Activated T-cell treated with anti-CD3 and anti-CD28 coated beads for 24 hours (primary cell): ENCODE results near the gene AKAP1.

Experiments used
- DNase-seq: peaks from one replicate; pipeline ENCODE4 v3.0.0-alpha.2; 2020; ENCODE audit warnings: low read depth

The AKAP1 gene

DNA sequence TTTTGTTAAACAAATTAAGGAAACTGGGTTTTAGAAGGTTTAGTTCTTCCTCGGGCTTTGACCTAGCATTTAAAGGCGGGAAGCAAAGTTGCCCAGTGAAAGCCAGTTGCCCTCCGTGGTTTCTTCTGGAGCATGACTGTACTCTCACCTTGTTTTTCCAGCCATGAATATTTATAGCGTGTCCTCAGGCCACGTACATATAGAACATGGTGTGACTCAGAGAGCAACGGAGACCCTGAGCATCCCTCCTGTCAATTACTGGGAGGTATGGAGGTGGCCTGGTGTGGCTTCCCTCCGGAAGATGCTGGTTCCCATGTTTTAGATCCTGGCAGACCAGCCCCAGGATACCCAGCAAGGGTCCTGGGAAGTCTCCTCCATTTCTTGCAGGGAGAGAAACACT is 48.4 kb downstream of the AKAP1 start:
- no peak for DNase-seq

DNA sequence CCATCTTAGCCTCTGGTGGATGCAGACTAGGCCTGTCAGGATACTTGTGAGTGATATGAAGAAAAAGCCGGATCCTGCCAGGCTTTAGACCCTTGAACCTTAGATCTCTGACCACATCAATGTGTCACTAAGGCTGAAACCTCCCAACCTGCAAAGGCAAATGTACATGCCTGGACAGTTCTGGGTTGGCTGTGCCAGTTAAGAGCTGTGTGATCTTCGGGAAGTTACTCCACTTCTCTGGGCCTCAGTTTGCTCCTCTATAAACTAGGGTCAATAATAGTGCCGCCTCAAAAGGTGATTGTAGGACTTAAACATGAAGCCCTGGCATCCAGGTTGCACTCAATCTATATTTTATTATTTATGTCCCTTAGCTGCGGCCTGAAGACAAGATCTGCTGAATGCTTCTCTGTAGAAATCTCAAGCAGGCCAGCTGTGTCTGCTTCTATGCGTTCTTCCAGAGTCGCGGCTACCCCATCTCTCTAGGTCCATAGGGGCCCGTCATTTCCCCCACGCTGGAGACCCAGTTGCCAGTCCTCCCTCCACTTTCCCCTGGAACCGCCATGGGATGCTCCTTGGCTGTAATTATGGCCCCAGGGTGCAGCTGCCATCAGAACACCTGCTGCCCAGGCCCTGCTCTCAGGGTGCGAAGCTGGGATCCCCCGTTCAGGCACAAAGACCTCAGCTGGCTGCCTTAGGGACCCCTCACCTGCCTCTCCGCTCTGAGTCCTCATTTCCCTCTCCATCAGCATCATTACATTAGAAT is 50.2 kb downstream of the AKAP1 start:
- no peak for DNase-seq

DNA sequence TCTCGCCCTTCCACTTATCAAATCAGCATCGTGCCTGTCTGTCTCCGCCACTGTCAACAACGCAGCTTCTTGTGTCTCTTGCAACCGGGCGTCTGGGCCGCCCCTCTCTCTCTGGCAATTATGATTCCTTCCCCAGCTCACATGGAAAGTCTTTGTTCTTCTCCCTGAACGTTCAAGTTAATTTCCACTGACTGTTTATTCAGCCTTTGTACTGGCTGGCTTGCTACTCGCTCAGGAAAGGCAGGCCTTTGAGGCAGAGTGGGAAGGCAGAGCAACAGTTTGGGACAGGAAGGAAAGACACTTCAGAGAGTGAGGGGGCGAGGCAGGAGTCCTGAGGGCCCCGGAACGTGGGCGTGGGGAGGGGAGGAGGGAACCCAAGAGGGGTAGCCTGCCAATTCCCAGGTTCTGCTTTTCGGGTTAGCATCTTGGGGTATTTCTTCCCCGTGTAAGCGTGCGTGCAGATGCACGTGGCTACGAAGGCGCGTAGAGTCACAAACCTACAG is 50.8 kb downstream of the AKAP1 start:
- no peak for DNase-seq

- DNase-seq: no peak
Measured at GRCh38 chr17:57136355-57136754, 51.3 kb downstream of the AKAP1 start.

GRCh38 chr17:57138030-57138911 is 53.2 kb downstream of the AKAP1 start:
- no peak for DNase-seq

DNA sequence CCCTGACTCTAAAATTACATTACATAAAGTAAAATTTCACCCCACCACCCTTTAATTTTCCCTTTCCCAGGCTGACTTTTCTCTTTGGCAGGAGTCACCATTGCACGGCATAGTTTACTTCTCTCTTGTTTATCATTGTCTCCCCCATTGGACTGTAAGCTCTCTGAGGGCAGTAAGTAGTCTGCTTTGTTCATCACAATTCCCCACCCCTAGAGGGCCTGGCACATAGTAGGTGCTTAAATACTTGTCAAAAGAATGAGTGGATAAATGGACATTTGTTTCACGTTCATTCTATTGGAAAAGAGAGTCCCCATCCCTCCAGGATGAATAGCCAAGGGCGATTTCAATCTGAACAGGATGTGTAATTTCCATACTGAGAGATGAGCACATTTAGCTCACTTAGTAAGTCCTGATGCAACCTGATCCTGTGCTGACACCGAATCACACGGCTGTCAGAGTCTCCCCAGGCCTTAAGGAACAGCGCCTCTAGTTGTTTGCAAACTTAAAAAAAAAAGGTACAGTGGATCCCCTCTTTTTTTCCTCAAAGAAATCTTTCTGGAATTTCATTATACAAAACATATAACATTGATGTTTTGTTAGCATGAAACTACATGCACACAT is 54.0 kb downstream of the AKAP1 start:
- no peak for DNase-seq

- DNase-seq: no peak
Measured at GRCh38 chr17:57140316-57140715, 55.3 kb downstream of the AKAP1 start.

DNA sequence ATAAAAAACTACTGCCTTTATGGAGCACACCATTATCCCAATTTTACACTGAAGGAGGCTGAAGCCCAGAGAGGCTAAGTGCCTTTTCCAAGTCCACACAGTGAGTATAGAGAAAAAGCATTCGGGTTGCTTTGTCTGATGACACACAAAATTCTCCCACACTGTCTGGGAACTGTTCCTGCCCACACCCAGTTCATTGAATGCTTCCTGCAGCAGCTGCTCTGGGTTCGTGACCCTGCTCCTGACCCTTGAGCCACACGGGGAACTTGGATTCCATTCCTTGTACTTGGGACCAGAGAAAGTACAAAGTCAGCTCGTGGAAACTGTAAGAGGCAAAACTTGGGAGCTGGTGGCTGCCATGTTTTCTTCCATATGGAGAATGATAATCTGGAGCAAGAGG is 57.9 kb downstream of the AKAP1 start:
- DNase-seq: no peak

GRCh38 chr17:57143361-57143760 is 58.3 kb downstream of the AKAP1 start:
- no peak for DNase-seq

DNA sequence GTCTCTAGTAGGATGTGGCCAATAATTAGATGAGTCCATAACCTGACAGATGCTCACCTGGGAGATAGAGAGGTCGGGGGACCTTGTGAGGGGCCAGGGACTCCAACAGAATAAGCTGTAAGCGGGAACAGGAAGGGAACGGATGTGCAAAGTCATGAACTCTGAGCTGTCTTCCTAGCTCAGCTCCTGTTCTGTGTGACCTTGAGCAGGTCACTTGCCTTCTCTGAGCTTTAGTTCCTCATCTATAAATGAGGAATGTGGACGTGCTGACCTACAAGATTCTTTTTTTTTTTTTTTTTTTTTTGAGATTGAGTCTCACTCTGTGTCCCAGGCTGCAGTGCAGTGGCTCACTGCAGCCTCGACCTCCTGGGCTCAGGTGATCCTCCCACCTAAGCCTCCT is 58.9 kb downstream of the AKAP1 start:
- no peak for DNase-seq

- no peak for DNase-seq
Measured at GRCh38 chr17:57144567-57144966, 59.5 kb downstream of the AKAP1 start.

GRCh38 chr17:57145347-57145746 is 60.3 kb downstream of the AKAP1 start:
- DNase-seq: no peak

GRCh38 chr17:57146273-57146672 is 61.2 kb downstream of the AKAP1 start:
- no peak for DNase-seq

DNA sequence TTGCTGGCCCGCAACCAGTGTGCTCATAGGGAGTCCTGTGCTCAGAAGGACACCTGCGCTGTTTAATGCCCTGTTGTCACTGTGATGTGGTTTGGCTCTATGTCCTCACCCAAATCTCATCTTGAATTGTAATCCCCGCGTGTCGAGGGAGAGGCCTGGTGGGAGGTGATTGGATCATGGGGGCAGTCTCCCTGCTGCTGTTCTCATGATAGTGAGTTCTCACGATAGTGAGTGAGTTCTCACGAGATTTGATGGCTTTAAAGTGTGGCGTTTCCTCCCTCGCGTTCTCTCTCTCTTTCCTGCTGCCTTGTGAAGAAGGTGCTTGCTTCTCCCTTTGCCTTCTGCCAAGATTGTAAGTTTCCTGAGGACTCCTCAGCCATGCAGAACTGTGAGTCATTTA is 66.8 kb downstream of the AKAP1 start:
- no peak for DNase-seq

GRCh38 chr17:57152967-57153528 is 68.0 kb downstream of the AKAP1 start:
- DNase-seq: no peak

- DNase-seq: no peak
Measured at GRCh38 chr17:57154921-57155320, 69.9 kb downstream of the AKAP1 start.

DNA sequence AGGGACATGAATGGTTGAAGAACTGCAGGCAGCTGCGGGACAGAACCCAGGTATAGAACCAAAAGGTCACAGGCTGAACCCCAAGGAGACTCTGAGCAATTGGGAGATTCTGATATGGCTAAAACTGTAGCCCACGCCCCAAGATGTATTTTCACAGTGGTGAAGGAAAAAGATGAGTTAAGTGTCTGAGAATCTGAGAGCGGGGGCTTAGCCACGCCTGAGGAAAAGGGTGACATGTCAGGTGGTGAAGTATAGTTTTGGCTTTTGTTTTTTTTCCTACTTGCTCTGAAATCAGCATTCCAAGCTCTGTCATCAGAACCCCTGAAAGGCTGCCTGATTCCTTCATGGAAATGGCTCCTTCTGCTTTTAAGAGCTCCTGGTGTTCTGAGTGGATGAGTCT is 73.3 kb downstream of the AKAP1 start:
- no peak for DNase-seq

- DNase-seq: no peak
Measured at GRCh38 chr17:57158795-57159194, 73.7 kb downstream of the AKAP1 start.

- no peak for DNase-seq
Measured at GRCh38 chr17:57160624-57161023, 75.6 kb downstream of the AKAP1 start.

DNA sequence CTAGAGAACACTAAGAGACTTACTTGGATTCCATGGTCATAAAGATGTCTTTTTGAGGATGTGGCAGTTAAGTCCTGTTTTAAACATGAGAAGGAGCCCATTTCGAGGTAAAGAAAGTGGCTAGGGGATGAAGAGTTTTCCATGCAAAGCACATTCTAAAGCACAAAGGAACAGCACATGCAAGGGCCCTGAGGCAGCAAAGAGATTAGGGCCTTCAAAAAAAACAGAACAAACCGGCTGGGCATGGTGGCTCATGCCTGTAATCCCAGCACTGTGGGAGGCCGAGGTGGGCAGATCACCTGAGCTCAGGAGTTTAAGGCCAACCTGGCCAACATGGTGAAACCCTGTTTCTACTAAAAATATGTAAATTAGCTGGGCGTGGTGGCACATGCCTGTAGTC is 79.8 kb downstream of the AKAP1 start:
- DNase-seq: no peak

GRCh38 chr17:57165754-57166153 is 80.7 kb downstream of the AKAP1 start:
- DNase-seq: no peak

- DNase-seq: no peak
Measured at GRCh38 chr17:57166803-57167202, 81.8 kb downstream of the AKAP1 start.
